CD4-positive, alpha-beta T cell (primary cell): ENCODE results near the gene NPR3. TPM values are rescaled to one million over a fixed set of nuclear protein-coding genes. Genes with fewer than 3 reads are reported as not detected.

Source experiments
- ATAC-seq: fragments of 200-7000 bp; cut with Tn5 transposase; one replicate; pipeline ENCODE4 v1.10.0; 2022; ENCODE audit warnings: mild to moderate bottlenecking; ENCODE audit not compliant: poor library complexity
- CTCF ChIA-PET: fragments of 350-600 bp; sonication (Branson Sonifier 250); formaldehyde crosslinking; loops from one replicate; lab custom pipeline; 2021; ENCODE audit warnings: antibody characterized with exemption, inconsistent platforms; lab: Charles Lee
- POLR2A ChIA-PET: fragments of 350-600 bp; sonication (Branson Sonifier 250); formaldehyde crosslinking; loops from one replicate; lab custom pipeline; 2021; ENCODE audit warnings: antibody characterized with exemption, inconsistent platforms; lab: Charles Lee
- DNase-seq, 14 experiments: peaks; one replicate each; pipeline ENCODE4 v3.0.0-alpha.2; 2013 to 2020; ENCODE audit warnings: mixed read lengths in 2 of 14
- H3K27ac ChIP-seq, 2 donors: one replicate each; pipeline versions ENCODE4 v1.5.1 to v1.7.0; 2013; ENCODE audit warnings: low read length in 2 of 2, low read depth in 1 of 2, mild to moderate bottlenecking in 1 of 2
- H3K27me3 ChIP-seq, 2 experiments: 1 replicate in 1 of 2; 2 replicates in 1 of 2; pipeline versions ENCODE4 v1.6.1 to v1.7.0; 2013; ENCODE audit warnings: low read length in 2 of 2, control low read depth in 1 of 2, mild to moderate bottlenecking in 1 of 2, moderate library complexity in 1 of 2; ENCODE audit not compliant: insufficient read depth in 2 of 2, control insufficient read depth in 1 of 2
- H3K36me3 ChIP-seq: one replicate; pipeline ENCODE4 v1.6.1; 2013; ENCODE audit warnings: low read length, control low read depth; ENCODE audit not compliant: insufficient read depth
- H3K4me1 ChIP-seq: one replicate; pipeline ENCODE4 v1.6.1; 2013; ENCODE audit warnings: low read length, control low read depth; ENCODE audit not compliant: insufficient read depth
- H3K4me3 ChIP-seq: one replicate; pipeline ENCODE4 v1.5.1; 2013; ENCODE audit warnings: mild to moderate bottlenecking, low read length, moderate library complexity
- H3K9me3 ChIP-seq, 2 experiments: 1 replicate in 1 of 2; 2 replicates in 1 of 2; pipeline versions ENCODE4 v1.6.1 to v1.7.0; 2013; ENCODE audit warnings: low read length in 2 of 2, mild to moderate bottlenecking in 2 of 2, control low read depth in 1 of 2, moderate library complexity in 1 of 2; ENCODE audit not compliant: control insufficient read depth in 1 of 2, insufficient read depth in 1 of 2
- H3K27ac Mint-ChIP-seq: one replicate; pipeline ENCODE4 v1.8.0; 2020; ENCODE audit warnings: mixed read lengths
- H3K27me3 Mint-ChIP-seq: one replicate; pipeline ENCODE4 v1.8.0; 2021; ENCODE audit warnings: mixed read lengths
- H3K36me3 Mint-ChIP-seq: one replicate; pipeline ENCODE4 v1.8.0; 2021; ENCODE audit warnings: low read depth, mixed read lengths
- H3K4me1 Mint-ChIP-seq: one replicate; pipeline ENCODE4 v1.8.0; 2021; ENCODE audit warnings: low read depth, mixed read lengths
- H3K4me3 Mint-ChIP-seq: one replicate; pipeline ENCODE4 v1.8.0; 2020; ENCODE audit warnings: mild to moderate bottlenecking, mixed read lengths
- H3K9me3 Mint-ChIP-seq: one replicate; pipeline ENCODE4 v1.8.0; 2020; ENCODE audit warnings: mixed read lengths
- CTCF ChIP-seq: fragments of 200-600 bp; IDR thresholded peaks from one replicate; pipeline ENCODE4 v1.8.0; 2022; ENCODE audit warnings: antibody characterized with exemption, mild to moderate bottlenecking
- intact Hi-C, 2 experiments: fragments of 100-400 bp; cut with DNase I in 1 of 2; cut with micrococcal nuclease in 1 of 2; formaldehyde crosslinking; loops; one replicate each; pipeline versions ENCODE4 v1.15.1 to v1.9.0; 2023 to 2025; cut with DNase I, micrococcal nuclease
- total RNA-seq, 174 experiments: library from RNA in 2 of 174; stranded (reverse) in 2 of 174; gene quantifications; one replicate each; pipeline ENCODE4 v1.2.3 and lab custom pipeline; 2021 to 2026

Gene NPR3
- total RNA-seq, 2 experiments from 2014 or later: not detected

DNA sequence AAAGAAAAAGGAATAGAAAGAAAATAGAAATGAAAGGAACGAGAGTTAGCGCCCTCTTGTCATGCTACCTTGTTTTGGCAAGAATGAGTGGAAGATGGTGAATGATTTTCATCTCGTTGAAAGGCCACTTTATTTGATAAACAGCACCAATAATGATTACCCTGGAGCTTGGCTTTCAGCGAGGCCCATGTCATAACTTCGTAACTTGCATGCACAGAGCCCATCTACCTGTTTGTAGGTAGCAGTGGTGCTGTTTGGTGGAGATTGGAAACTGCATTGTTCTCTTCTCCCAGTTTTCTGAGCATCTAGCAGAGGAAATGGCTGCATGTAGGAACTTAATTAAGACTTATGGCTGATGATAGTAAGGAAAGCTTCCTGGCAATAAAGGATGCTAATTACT, 59.3 kb downstream of the NPR3 start:
- ATAC-seq: no peak
- peaks cover 6% of the 10 kb centered on the region for H3K27me3 Mint-ChIP-seq
- TF ChIP-seq CTCF: no peak

GRCh38 chr5:32771037-32771436, 59.9 kb downstream of the NPR3 start:
- H3K27me3 Mint-ChIP-seq: peaks cover 5% of the 10 kb centered on the region
- H3K9me3 ChIP-seq: peaks cover 0 to 4% of the 10 kb centered on the region in 2 experiments
- no peaks in the 10 kb centered on the region for H3K36me3 Mint-ChIP-seq
- no peak overlapping the region for H3K4me3 ChIP-seq
- H3K9me3 Mint-ChIP-seq: no peaks in the 10 kb centered on the region
- DNase-seq: no peak
- no peaks in the 10 kb centered on the region for H3K4me1 Mint-ChIP-seq
- no peaks in the 10 kb centered on the region for H3K36me3 ChIP-seq
- POLR2A ChIA-PET: no interaction called here
- no peaks in the 10 kb centered on the region for H3K4me1 ChIP-seq
- no peaks in the 10 kb centered on the region for H3K27me3 ChIP-seq
- ATAC-seq: no peak
- CTCF ChIA-PET: no interaction called here
- no peak overlapping the region for H3K27ac Mint-ChIP-seq
- TF ChIP-seq CTCF: no peak
- intact Hi-C loops: no loop called here
- no peak overlapping the region for H3K27ac ChIP-seq
- no peak overlapping the region for H3K4me3 Mint-ChIP-seq

More for the DNA sequence above, 59.3 kb downstream of the NPR3 start:
- H3K4me1 Mint-ChIP-seq: no peaks in the 10 kb centered on the region
- H3K9me3 ChIP-seq: peaks cover 0 to 4% of the 10 kb centered on the region in 2 experiments
- intact Hi-C loops: no loop called here
- POLR2A ChIA-PET: no interaction called here
- no peaks in the 10 kb centered on the region for H3K27me3 ChIP-seq
- no peaks in the 10 kb centered on the region for H3K9me3 Mint-ChIP-seq
- H3K4me3 ChIP-seq: no peak overlapping the region
- H3K36me3 ChIP-seq: no peaks in the 10 kb centered on the region
- H3K27ac ChIP-seq: no peak overlapping the region
- CTCF ChIA-PET: no interaction called here
- H3K27ac Mint-ChIP-seq: no peak overlapping the region
- H3K4me3 Mint-ChIP-seq: no peak overlapping the region
- DNase-seq: no peak
- no peaks in the 10 kb centered on the region for H3K36me3 Mint-ChIP-seq
- no peaks in the 10 kb centered on the region for H3K4me1 ChIP-seq

- no peak for TF ChIP-seq CTCF
- no peak for ATAC-seq
- Mint-ChIP-seq H3K4me3 (no peak overlapping the region), H3K4me1 (no peaks in the 10 kb centered on the region), H3K27ac (no peak overlapping the region), H3K9me3 (no peaks in the 10 kb centered on the region), H3K27me3 (no peaks in the 10 kb centered on the region), H3K36me3 (no peaks in the 10 kb centered on the region)
- H3K27me3 ChIP-seq: no peaks in the 10 kb centered on the region
- ChIA-PET POLR2A (no interaction called here), CTCF (no interaction called here)
- peaks cover 0 to 4% of the 10 kb centered on the region in 2 experiments for H3K9me3 ChIP-seq
- intact Hi-C loops: no loop called here
- no peak overlapping the region for H3K27ac ChIP-seq
- no peak overlapping the region for H3K4me3 ChIP-seq
- H3K4me1 ChIP-seq: no peaks in the 10 kb centered on the region
- DNase-seq: no peak
- no peaks in the 10 kb centered on the region for H3K36me3 ChIP-seq
Measured at GRCh38 chr5:32773944-32774343, 62.8 kb downstream of the NPR3 start.
